Myocyte (in vitro differentiated cells): ENCODE measurements around the gene ROBO4. TPM values are rescaled to one million over a fixed set of nuclear protein-coding genes. Genes with fewer than 3 reads are reported as not detected.
A peak's percentile ranks its signal among the peaks of the same experiment; 100 is the strongest.

Source experiments
- DNase-seq: peaks from one replicate; pipeline ENCODE4 v3.0.0-alpha.2; 2012; ENCODE audit warnings: low read depth
- polyA plus RNA-seq: library from polyadenylated mRNA; unstranded; fragments of >200 nt; gene quantifications from one replicate; pipeline ENCODE4 v1.2.1, GENCODE V29; 2012; ENCODE audit warnings: missing spikeins
- total RNA-seq: library from RNA; depleted of rRNA; stranded (reverse); fragments of >200 nt; gene quantifications from 2 replicates; pipeline ENCODE4 v1.2.3, GENCODE V29; 2014

ROBO4 gene
- total RNA-seq, result 3.4 and 10.5 TPM in 2 replicates
- 6.1 TPM for polyA plus RNA-seq

- DNase-seq, result no peak
Observed at GRCh38 chr11:124897674-124898262, at the start of gene ROBO4. Gene ROBO4, minus strand, starts transcription at chr11:124897865. Its CDS starts 70 bp downstream, at chr11:124897795.

GRCh38 chr11:124946735-124947141 is 49.1 kb upstream of the ROBO4 start:
- peak; percentile 30 for DNase-seq

GRCh38 chr11:124945826-124946225 is 48.2 kb upstream of the ROBO4 start:
- no peak for DNase-seq

- no peak for DNase-seq
Observed at GRCh38 chr11:124944565-124944964, 46.9 kb upstream of the ROBO4 start.

- DNase-seq, result no peak
Observed at GRCh38 chr11:124943741-124944140, 46.1 kb upstream of the ROBO4 start.

- DNase-seq, result no peak
Observed at GRCh38 chr11:124943254-124943616, 45.6 kb upstream of the ROBO4 start.

GRCh38 chr11:124942466-124943253 is 45.0 kb upstream of the ROBO4 start:
- DNase-seq, result no peak

- DNase-seq, result no peak
Observed at GRCh38 chr11:124941703-124942102, 44.0 kb upstream of the ROBO4 start.

GRCh38 chr11:124938970-124939369 is 41.3 kb upstream of the ROBO4 start:
- no peak for DNase-seq

- no peak for DNase-seq
Observed at GRCh38 chr11:124938206-124938765, 40.6 kb upstream of the ROBO4 start.

- DNase-seq, result no peak
Observed at GRCh38 chr11:124937336-124937935, 39.8 kb upstream of the ROBO4 start.

GRCh38 chr11:124935548-124936514 is 38.2 kb upstream of the ROBO4 start, which contains the start of gene HEPACAM:
Gene HEPACAM, minus strand, starts transcription at chr11:124936047. Its CDS starts 41 bp downstream, at chr11:124936006.
- no peak for DNase-seq

- DNase-seq, result no peak
Observed at GRCh38 chr11:124934862-124935547, 37.3 kb upstream of the ROBO4 start.

GRCh38 chr11:124930799-124931198 is 33.1 kb upstream of the ROBO4 start:
- DNase-seq, result no peak

- no peak for DNase-seq
Observed at GRCh38 chr11:124928942-124929665, 31.4 kb upstream of the ROBO4 start.

- no peak for DNase-seq
Observed at GRCh38 chr11:124923296-124923695, 25.6 kb upstream of the ROBO4 start.

GRCh38 chr11:124922831-124923230 is 25.2 kb upstream of the ROBO4 start:
- no peak for DNase-seq

- DNase-seq, result peak; percentile 51
Observed at GRCh38 chr11:124920870-124921609, 23.4 kb upstream of the ROBO4 start.

GRCh38 chr11:124920356-124920755 is 22.7 kb upstream of the ROBO4 start:
- no peak for DNase-seq
